Thymus (tissue), 11 donors: ENCODE data around the gene ITGA2B. TPM values are rescaled to one million over a fixed set of nuclear protein-coding genes. Genes with fewer than 3 reads are reported as not detected.

Source experiments
- DNase-seq, 9 donors: peaks; one replicate each; pipeline ENCODE4 v3.0.0-alpha.2; 2013; ENCODE audit warnings: low spot score in 9 of 9, low read depth in 6 of 9, missing footprints in 1 of 9
- H3K27ac ChIP-seq, 2 donors: one replicate each; pipeline ENCODE4 v1.5.1; 2013; ENCODE audit warnings: control low read depth in 1 of 2, low read depth in 1 of 2, low read length in 1 of 2, mild to moderate bottlenecking in 1 of 2, moderate library complexity in 1 of 2
- H3K27me3 ChIP-seq, 2 donors: one replicate each; pipeline ENCODE4 v1.5.1; 2013; ENCODE audit warnings: low read length in 1 of 2; ENCODE audit not compliant: control insufficient read depth in 2 of 2, insufficient read depth in 1 of 2
- H3K36me3 ChIP-seq, 2 donors: one replicate each; pipeline ENCODE4 v1.5.1; 2013; ENCODE audit warnings: low read length in 1 of 2, mild to moderate bottlenecking in 1 of 2, moderate library complexity in 1 of 2; ENCODE audit not compliant: control insufficient read depth in 2 of 2, insufficient read depth in 2 of 2
- H3K4me1 ChIP-seq, 2 donors: one replicate each; pipeline ENCODE4 v1.5.1; 2013; ENCODE audit warnings: low read length in 2 of 2; ENCODE audit not compliant: control insufficient read depth in 2 of 2, insufficient read depth in 2 of 2
- H3K4me3 ChIP-seq, 2 donors: one replicate each; pipeline ENCODE4 v1.5.1; 2013; ENCODE audit warnings: low read length in 2 of 2, control low read depth in 1 of 2, mild to moderate bottlenecking in 1 of 2
- H3K9me3 ChIP-seq, 2 donors: one replicate each; pipeline ENCODE4 v1.5.1; 2013; ENCODE audit warnings: low read length in 1 of 2, mild to moderate bottlenecking in 1 of 2; ENCODE audit not compliant: control insufficient read depth in 2 of 2, insufficient read depth in 1 of 2
- WGBS: extraction: QIAGEN DNeasy Blood & Tissue Kit; methylation state at CpG from one replicate; pipeline ENCODE4 v1.1.7; 2013; 5-methylcytosine and 5-hydroxymethylcytosine counted together
- polyA plus RNA-seq: library from polyadenylated mRNA; stranded (reverse); fragments of 200-250 nt; gene quantifications from one replicate; pipeline ENCODE4 v1.2.3, GENCODE V29; 2013
- total RNA-seq: library from RNA; stranded (reverse); fragments of 120-200 nt; gene quantifications from one replicate; pipeline ENCODE4 v1.2.4, GENCODE V29; 2013
- donor health status: healthy.

The ITGA2B gene
- total and polyA plus RNA-seq, 2 donors = 0.38 to 0.41 TPM

GRCh38 chr17:44384281-44384822 is 5.1 kb downstream of the ITGA2B start:
- DNase-seq = no peak
- Histone ChIP-seq H3K9me3 (peaks cover 0 to 5% of the 10 kb centered on the region in 2 donors), H3K36me3 (no peaks in the 10 kb centered on the region), H3K4me3 (no peak overlapping the region), H3K4me1 (peaks cover 6 to 18% of the 10 kb centered on the region in 2 donors), H3K27me3 (peaks cover 19 to 64% of the 10 kb centered on the region in 2 donors), H3K27ac (no peak overlapping the region)
- WGBS = 70% methylated on average over 29 of the region's 29 CpGs

DNA sequence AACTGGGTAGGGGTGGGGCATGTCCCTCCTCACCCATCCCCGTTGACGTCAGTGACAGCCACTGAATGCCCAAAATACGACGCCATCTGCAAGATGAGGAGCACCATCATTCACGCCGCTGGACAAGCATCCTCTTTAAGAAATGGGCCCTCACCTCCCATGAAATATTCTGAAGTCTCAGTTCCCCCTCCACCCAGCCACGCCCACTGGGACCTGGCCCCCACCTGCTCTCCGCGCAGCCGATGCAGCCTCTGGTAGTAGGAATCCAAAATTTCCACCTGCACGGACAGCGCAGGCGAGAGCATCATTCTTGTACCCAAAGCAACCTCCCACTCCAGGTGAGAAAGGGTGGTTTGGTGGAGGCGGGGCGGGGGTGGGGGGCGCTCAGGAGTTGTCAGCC is 5.6 kb downstream of the ITGA2B start:
- no peak for DNase-seq
- Histone ChIP-seq H3K4me3 (no peak overlapping the region), H3K4me1 (peaks cover 6 to 18% of the 10 kb centered on the region in 2 donors), H3K9me3 (peaks cover 0 to 5% of the 10 kb centered on the region in 2 donors), H3K36me3 (no peaks in the 10 kb centered on the region), H3K27ac (no peak overlapping the region), H3K27me3 (peaks cover 19 to 64% of the 10 kb centered on the region in 2 donors)
- 95% methylated on average over 16 of the region's 16 CpGs for WGBS

DNA sequence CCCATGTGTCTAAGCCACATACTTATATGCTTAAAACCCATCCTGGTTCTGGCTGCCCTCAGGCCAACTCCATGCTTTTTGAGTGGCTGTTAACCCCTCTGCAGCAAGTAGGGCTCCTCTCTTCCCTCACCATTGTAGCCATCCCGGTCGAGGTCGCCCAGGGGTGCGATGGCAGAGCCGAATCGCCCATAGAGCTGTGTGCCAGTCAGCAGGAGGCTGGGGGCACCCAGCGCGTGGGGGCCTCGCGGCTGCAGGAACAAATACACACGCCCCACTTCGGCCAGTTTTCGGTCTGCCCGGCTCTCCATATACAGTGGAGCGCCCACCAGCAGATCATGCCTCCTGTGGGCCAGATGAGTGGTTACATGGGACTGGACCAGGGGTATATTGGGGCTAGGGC is 6.1 kb downstream of the ITGA2B start:
- Histone ChIP-seq H3K4me1 (peaks cover 6 to 18% of the 10 kb centered on the region in 2 donors), H3K9me3 (peaks cover 0 to 6% of the 10 kb centered on the region in 2 donors), H3K4me3 (no peak overlapping the region), H3K36me3 (no peaks in the 10 kb centered on the region), H3K27ac (no peak overlapping the region), H3K27me3 (peaks cover 19 to 65% of the 10 kb centered on the region in 2 donors)
- 98% methylated on average over 15 of the region's 15 CpGs for WGBS
- no peak for DNase-seq

GRCh38 chr17:44382917-44383316 is 6.5 kb downstream of the ITGA2B start:
- H3K9me3 ChIP-seq = peaks cover 0 to 7% of the 10 kb centered on the region in 2 donors
- no peak for DNase-seq
- no peak overlapping the region for H3K27ac ChIP-seq
- H3K4me1 ChIP-seq = peaks cover 6 to 18% of the 10 kb centered on the region in 2 donors
- WGBS = 97% methylated on average over 6 of the region's 6 CpGs
- H3K27me3 ChIP-seq = peaks cover 19 to 68% of the 10 kb centered on the region in 2 donors
- no peaks in the 10 kb centered on the region for H3K36me3 ChIP-seq
- no peak overlapping the region for H3K4me3 ChIP-seq

- Histone ChIP-seq H3K9me3 (peaks cover 0 to 7% of the 10 kb centered on the region in 2 donors), H3K27ac (no peak overlapping the region), H3K4me1 (peaks cover 6 to 18% of the 10 kb centered on the region in 2 donors), H3K27me3 (peaks cover 19 to 66% of the 10 kb centered on the region in 2 donors), H3K4me3 (no peak overlapping the region), H3K36me3 (no peaks in the 10 kb centered on the region)
- no peak for DNase-seq
- WGBS = 90% methylated on average over 4 of the region's 4 CpGs
Observed at GRCh38 chr17:44381810-44382305, 7.6 kb downstream of the ITGA2B start.

DNA sequence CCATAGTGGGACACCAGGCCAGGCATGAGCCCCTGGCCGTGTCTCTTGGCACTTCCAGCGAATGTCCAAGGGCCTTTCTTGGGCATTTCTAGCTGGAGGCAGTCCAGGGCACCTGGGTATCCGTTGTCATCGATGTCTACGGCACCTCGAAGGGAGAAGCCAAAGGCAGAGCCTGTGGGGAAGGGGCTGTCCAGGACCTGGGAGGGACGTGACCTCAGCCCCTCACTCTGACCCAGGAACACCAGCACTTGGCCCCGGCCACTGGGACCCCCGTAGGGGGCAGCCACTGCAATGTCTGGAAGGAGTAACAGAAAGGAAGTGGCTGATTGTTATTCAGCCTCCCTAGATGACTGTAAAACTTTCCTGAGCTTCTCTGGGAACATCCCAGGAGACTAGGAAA is 8.7 kb downstream of the ITGA2B start:
- WGBS = 90% methylated on average over 9 of the region's 9 CpGs
- DNase-seq = no peak
- peaks cover 15 to 65% of the 10 kb centered on the region in 2 donors for H3K27me3 ChIP-seq
- H3K36me3 ChIP-seq = no peaks in the 10 kb centered on the region
- H3K4me1 ChIP-seq = peaks cover 2 to 14% of the 10 kb centered on the region in 2 donors
- H3K27ac ChIP-seq = no peak overlapping the region
- H3K9me3 ChIP-seq = peaks cover 0 to 7% of the 10 kb centered on the region in 2 donors
- H3K4me3 ChIP-seq = no peak overlapping the region

- Histone ChIP-seq H3K36me3 (no peaks in the 10 kb centered on the region), H3K4me3 (no peak overlapping the region), H3K27ac (no peak overlapping the region), H3K27me3 (peaks cover 11 to 65% of the 10 kb centered on the region in 2 donors), H3K4me1 (peaks cover 0 to 7% of the 10 kb centered on the region in 2 donors), H3K9me3 (peaks cover 0 to 2% of the 10 kb centered on the region in 2 donors)
- WGBS = 93% methylated on average over 10 of the region's 10 CpGs
- DNase-seq = no peak
Observed at GRCh38 chr17:44379887-44380286, 9.6 kb downstream of the ITGA2B start.

- no peak overlapping the region for H3K4me3 ChIP-seq
- no peak overlapping the region for H3K27ac ChIP-seq
- H3K4me1 ChIP-seq = no peaks in the 10 kb centered on the region
- WGBS = 96% methylated on average over 14 of the region's 14 CpGs
- peaks cover 0 to 2% of the 10 kb centered on the region in 2 donors for H3K9me3 ChIP-seq
- H3K27me3 ChIP-seq = peaks cover under 1 to 64% of the 10 kb centered on the region in 2 donors
- DNase-seq = no peak
- no peaks in the 10 kb centered on the region for H3K36me3 ChIP-seq
Observed at GRCh38 chr17:44378171-44378705, 11.2 kb downstream of the ITGA2B start.

DNA sequence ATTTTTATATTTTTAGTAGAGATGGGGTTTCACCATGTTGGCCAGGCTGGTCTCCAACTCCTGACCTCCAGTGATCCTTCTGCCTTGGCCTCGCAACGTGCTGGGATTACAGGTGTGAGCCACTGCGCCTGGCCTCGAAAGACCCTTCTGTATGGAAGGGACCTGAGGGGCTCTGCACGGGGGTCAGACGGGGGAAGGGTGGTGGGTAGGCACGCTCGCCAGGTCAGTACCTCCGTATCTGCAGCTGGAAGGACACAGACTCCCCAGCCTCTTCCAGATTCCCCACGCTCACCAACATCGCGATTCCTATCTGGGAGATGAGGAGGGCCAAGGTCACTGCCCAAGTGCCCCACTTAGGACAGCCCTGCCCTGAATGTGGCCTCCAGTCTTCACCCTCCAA is 12.7 kb downstream of the ITGA2B start:
- no peak for DNase-seq
- H3K27ac ChIP-seq = no peak overlapping the region
- peaks cover 0 to 2% of the 10 kb centered on the region in 2 donors for H3K9me3 ChIP-seq
- WGBS = 92% methylated on average over 12 of the region's 12 CpGs
- H3K4me1 ChIP-seq = no peaks in the 10 kb centered on the region
- no peak overlapping the region for H3K4me3 ChIP-seq
- H3K27me3 ChIP-seq = peaks cover 2 to 64% of the 10 kb centered on the region in 2 donors
- no peaks in the 10 kb centered on the region for H3K36me3 ChIP-seq
